Left lung (tissue), 10 donors: ENCODE results near the gene NMT1. TPM values are rescaled to one million over a fixed set of nuclear protein-coding genes. Genes with fewer than 3 reads are reported as not detected.
"Not testable (repeated sequence)": the region's sequence is repeated elsewhere in the genome, so short reads cannot be mapped to it uniquely, and the experiment has no call there.

ENCODE experiments used
- ATAC-seq: fragments of 200-7000 bp; cut with Tn5 transposase; one replicate; pipeline ENCODE4 v1.9.1; 2020; ENCODE audit warnings: moderate library complexity
- DNase-seq, 4 donors: peaks; one replicate each; pipeline ENCODE4 v3.0.0-alpha.2; 2013 to 2020
- H3K27ac ChIP-seq, 2 donors: fragments of 200-600 bp; sonication (generic) in 1 of 2; one replicate each; pipeline versions ENCODE4 v1.5.0 to v1.8.0; 2020 to 2021
- H3K27me3 ChIP-seq, 2 donors: fragments of 200-600 bp; sonication (generic) in 1 of 2; one replicate each; pipeline versions ENCODE4 v1.5.0 to v1.8.0; 2020 to 2021
- H3K36me3 ChIP-seq, 2 donors: fragments of 200-600 bp; sonication (generic) in 1 of 2; one replicate each; pipeline versions ENCODE4 v1.5.0 to v1.8.0; 2020 to 2021
- H3K4me1 ChIP-seq, 2 donors: fragments of 200-600 bp; one replicate each; pipeline ENCODE4 v1.8.0; 2021
- H3K4me3 ChIP-seq, 2 donors: fragments of 200-600 bp; sonication (generic) in 1 of 2; one replicate each; pipeline versions ENCODE4 v1.5.0 to v1.8.0; 2020 to 2021; ENCODE audit warnings: mild to moderate bottlenecking in 1 of 2
- H3K9me3 ChIP-seq, 2 donors: fragments of 200-600 bp; sonication (generic) in 1 of 2; one replicate each; pipeline versions ENCODE4 v1.5.0 to v1.8.0; 2020 to 2021
- intact Hi-C, 2 donors: fragments of 100-400 bp; cut with DNase I; formaldehyde crosslinking; loops; one replicate each; pipeline versions ENCODE4 v1.11.2 to v1.14.2; 2022
- polyA plus RNA-seq, 6 donors: library from polyadenylated mRNA; unstranded; fragments of 120-200 nt; gene quantifications; one replicate each; pipeline ENCODE4 v1.2.1, GENCODE V29; 2013; ENCODE audit not compliant: insufficient read length in 6 of 6
- total RNA-seq, 2 donors: library from RNA; stranded (reverse); fragmentation: NEBNext Ultra II Directional; extraction: Animal tissue kit (Norgen Biotek cat#: 25700); gene quantifications; one replicate each; pipeline ENCODE4 v1.2.1, GENCODE V29; 2021
- TF ChIP-seq, protein P1 (sequence below), 2 donors: fragments of 200-600 bp; sonication (generic) in 1 of 2; IDR thresholded peaks; one replicate each; pipeline versions ENCODE4 v1.5.0 to v1.8.0; 2021; ENCODE audit warnings: antibody characterized with exemption in 2 of 2
- donor health status: DM: no; HTN: yes; CAD: no.
- donor health status: DM: no; HTN: no; CAD: no.

Gene NMT1
- total and polyA plus RNA-seq, 8 donors: 59.8 to 129 (median 69.9) TPM

DNA sequence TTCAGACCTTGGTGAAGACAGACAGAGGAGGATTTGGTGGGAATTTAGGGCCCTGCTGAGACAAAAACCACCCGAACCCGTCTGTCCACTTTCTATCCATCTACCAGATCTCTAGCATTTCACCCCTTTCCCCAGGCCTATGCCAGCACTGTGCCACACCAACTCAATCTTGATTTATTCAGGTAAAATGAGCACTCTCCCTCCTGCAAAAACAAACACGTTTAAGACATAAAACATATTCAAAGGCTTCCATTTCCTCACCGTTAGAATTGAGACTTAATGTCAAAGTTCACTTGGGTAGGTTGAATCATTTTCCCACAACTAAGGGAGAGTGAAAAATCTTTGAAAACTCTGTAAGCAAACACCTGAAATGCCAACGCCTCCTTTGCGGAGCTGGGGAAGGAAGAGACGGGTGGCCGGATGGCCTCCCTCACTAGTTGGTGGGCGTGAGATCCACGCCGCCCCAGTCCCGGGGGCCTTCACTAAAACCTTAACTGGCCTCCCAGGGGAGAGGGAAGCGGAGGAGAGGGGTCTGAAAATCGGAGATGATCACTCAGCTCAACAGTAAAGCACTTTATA lies 10.5 kb upstream of the NMT1 start:
- Histone ChIP-seq H3K36me3 (peaks cover 0 to 3% of the 10 kb centered on the region in 2 donors), H3K4me3 (peak overlapping the region; percentile 57 to 64), H3K9me3 (no peaks in the 10 kb centered on the region), H3K4me1 (peaks cover 9 to 34% of the 10 kb centered on the region in 2 donors), H3K27me3 (no peaks in the 10 kb centered on the region), H3K27ac (peak overlapping the region; percentile 93)
- TF ChIP-seq, protein P1, sequence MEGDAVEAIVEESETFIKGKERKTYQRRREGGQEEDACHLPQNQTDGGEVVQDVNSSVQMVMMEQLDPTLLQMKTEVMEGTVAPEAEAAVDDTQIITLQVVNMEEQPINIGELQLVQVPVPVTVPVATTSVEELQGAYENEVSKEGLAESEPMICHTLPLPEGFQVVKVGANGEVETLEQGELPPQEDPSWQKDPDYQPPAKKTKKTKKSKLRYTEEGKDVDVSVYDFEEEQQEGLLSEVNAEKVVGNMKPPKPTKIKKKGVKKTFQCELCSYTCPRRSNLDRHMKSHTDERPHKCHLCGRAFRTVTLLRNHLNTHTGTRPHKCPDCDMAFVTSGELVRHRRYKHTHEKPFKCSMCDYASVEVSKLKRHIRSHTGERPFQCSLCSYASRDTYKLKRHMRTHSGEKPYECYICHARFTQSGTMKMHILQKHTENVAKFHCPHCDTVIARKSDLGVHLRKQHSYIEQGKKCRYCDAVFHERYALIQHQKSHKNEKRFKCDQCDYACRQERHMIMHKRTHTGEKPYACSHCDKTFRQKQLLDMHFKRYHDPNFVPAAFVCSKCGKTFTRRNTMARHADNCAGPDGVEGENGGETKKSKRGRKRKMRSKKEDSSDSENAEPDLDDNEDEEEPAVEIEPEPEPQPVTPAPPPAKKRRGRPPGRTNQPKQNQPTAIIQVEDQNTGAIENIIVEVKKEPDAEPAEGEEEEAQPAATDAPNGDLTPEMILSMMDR (IDR thresholded peaks at IDR 0.05): no peak
- intact Hi-C loops: no loop called here
- ATAC-seq: peak; percentile 22
- no peak for DNase-seq

- peak; percentile 99 for ATAC-seq
- TF ChIP-seq, protein P1 (IDR thresholded peaks at IDR 0.05): peak in 1 of 2 donors; percentile 35
- H3K27ac ChIP-seq: peak within 1 kb of the TSS; percentile 93
These were observed 9.9 kb upstream of the NMT1 start, which contains the start of gene DCAKD for GRCh38 chr17:45051060-45051719. Gene DCAKD, minus strand, starts transcription at chr17:45051632. Its CDS starts 16,747 bp downstream, at chr17:45034885.

DNA sequence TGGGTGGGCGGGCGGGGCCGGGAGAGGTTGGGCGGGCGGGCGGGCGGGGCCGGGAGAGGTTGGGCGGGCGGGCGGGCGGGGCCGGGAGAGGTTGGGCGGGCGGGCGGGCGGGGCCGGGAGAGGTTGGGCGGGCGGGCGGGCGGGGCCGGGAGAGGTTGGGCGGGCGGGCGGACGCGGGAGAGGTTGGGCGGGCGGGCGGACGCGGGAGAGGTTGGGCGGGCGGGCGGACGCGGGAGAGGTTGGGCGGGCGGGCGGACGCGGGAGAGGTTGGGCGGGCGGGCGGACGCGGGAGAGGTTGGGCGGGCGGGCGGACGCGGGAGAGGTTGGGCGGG lies 9.4 kb upstream of the NMT1 start:
- Histone ChIP-seq H3K4me1 (peaks cover 9 to 34% of the 10 kb centered on the region in 2 donors), H3K4me3 (peak overlapping the region; percentile 32 to 64), H3K27ac (peak overlapping the region in 1 of 2 donors; percentile 93)
- H3K27me3 ChIP-seq, H3K36me3 ChIP-seq, ATAC-seq, DNase-seq, H3K9me3 ChIP-seq, intact Hi-C loops: not testable (repeated sequence)

More at GRCh38 chr17:45051060-45051719, 9.9 kb upstream of the NMT1 start, which contains the start of gene DCAKD:
- Histone ChIP-seq H3K4me1 (peaks cover 9 to 34% of the 10 kb centered on the region in 2 donors), H3K27me3 (no peaks in the 10 kb centered on the region), H3K9me3 (no peaks in the 10 kb centered on the region), H3K36me3 (peaks cover 0 to 3% of the 10 kb centered on the region in 2 donors), H3K4me3 (peak within 1 kb of the TSS; percentile 57 to 64)
- DNase-seq: peak; percentile 88 to 99 (median 96)
- intact Hi-C loops: no loop called here

- Histone ChIP-seq H3K36me3 (peaks cover 0 to 3% of the 10 kb centered on the region in 2 donors), H3K4me1 (peaks cover 9 to 34% of the 10 kb centered on the region in 2 donors), H3K27ac (peak overlapping the region; percentile 59 to 89), H3K4me3 (peak overlapping the region; percentile 32 to 58), H3K9me3 (no peaks in the 10 kb centered on the region), H3K27me3 (no peaks in the 10 kb centered on the region)
- ATAC-seq (peak; percentile 2), DNase-seq (peak in 2 of 4 donors; percentile 53 to 82)
- TF ChIP-seq, protein P1 (IDR thresholded peaks at IDR 0.05): no peak
- intact Hi-C loops: no loop called here
These were observed 8.9 kb upstream of the NMT1 start for GRCh38 chr17:45052052-45052772.

DNA sequence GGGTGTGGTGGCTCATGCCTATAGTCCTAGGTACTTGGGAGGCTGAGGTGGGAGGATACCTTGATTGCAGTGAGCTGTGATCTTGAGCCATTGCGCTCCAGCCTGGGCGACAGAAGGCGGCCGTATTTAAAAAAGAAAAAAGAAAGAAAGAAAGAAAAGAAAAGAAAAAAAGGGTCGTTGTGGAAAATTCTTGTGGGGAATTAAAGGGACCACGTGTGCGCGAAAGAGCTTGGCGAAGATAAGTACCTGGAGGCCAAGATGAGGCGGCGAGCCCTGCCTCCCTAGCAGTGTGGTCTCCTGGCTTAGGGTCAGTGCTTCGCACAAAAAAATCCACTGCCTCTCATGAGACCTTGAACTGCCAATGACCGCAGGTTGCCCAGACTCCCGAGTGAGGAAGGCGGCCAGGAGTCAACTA lies 728 bp upstream of the NMT1 start:
- Histone ChIP-seq H3K4me1 (peaks cover 17 to 51% of the 10 kb centered on the region in 2 donors), H3K27ac (peak overlapping the region; percentile 76 to 93), H3K36me3 (no peaks in the 10 kb centered on the region), H3K9me3 (no peaks in the 10 kb centered on the region), H3K4me3 (peak overlapping the region; percentile 81 to 90), H3K27me3 (no peaks in the 10 kb centered on the region)
- no peak for DNase-seq
- ATAC-seq: peak; percentile 5
- TF ChIP-seq, protein P1 (IDR thresholded peaks at IDR 0.05): no peak
- intact Hi-C loops: no loop called here
